Mesodermal cell (in vitro differentiated cells): Measurements from ENCODE around the gene FGD3.

ENCODE experiments used
- H3K27ac ChIP-seq: 2 replicates; pipeline ENCODE4 v1.7.0; 2013; ENCODE audit warnings: mild to moderate bottlenecking, low read depth, low read length, moderate library complexity; ENCODE audit not compliant: severe bottlenecking
- H3K36me3 ChIP-seq: 2 replicates; pipeline ENCODE4 v1.7.1; 2013; ENCODE audit warnings: mild to moderate bottlenecking, low read length, moderate library complexity; ENCODE audit not compliant: control insufficient read depth, insufficient read depth
- H3K4me1 ChIP-seq: one replicate; pipeline ENCODE4 v1.7.1; 2013; ENCODE audit warnings: mild to moderate bottlenecking, low read length; ENCODE audit not compliant: insufficient read depth, control insufficient read depth, poor library complexity, severe bottlenecking
- H3K4me3 ChIP-seq: 2 replicates; pipeline ENCODE4 v1.7.0; 2013; ENCODE audit warnings: low read length, control low read depth, mild to moderate bottlenecking; ENCODE audit not compliant: insufficient read depth, poor library complexity, severe bottlenecking; ENCODE audit errors: extremely low read depth
- H3K9me3 ChIP-seq: 2 replicates; pipeline ENCODE4 v1.7.1; 2013; ENCODE audit warnings: mild to moderate bottlenecking, low read length, moderate library complexity; ENCODE audit not compliant: control insufficient read depth
- WGBS, 2 experiments: methylation state at CpG; one replicate each; pipeline ENCODE4 v1.1.5; 2013; ENCODE audit warnings: missing lambda C conversion rate in 2 of 2; ENCODE audit not compliant: insufficient coverage in 2 of 2; 5-methylcytosine and 5-hydroxymethylcytosine counted together

FGD3 gene

DNA sequence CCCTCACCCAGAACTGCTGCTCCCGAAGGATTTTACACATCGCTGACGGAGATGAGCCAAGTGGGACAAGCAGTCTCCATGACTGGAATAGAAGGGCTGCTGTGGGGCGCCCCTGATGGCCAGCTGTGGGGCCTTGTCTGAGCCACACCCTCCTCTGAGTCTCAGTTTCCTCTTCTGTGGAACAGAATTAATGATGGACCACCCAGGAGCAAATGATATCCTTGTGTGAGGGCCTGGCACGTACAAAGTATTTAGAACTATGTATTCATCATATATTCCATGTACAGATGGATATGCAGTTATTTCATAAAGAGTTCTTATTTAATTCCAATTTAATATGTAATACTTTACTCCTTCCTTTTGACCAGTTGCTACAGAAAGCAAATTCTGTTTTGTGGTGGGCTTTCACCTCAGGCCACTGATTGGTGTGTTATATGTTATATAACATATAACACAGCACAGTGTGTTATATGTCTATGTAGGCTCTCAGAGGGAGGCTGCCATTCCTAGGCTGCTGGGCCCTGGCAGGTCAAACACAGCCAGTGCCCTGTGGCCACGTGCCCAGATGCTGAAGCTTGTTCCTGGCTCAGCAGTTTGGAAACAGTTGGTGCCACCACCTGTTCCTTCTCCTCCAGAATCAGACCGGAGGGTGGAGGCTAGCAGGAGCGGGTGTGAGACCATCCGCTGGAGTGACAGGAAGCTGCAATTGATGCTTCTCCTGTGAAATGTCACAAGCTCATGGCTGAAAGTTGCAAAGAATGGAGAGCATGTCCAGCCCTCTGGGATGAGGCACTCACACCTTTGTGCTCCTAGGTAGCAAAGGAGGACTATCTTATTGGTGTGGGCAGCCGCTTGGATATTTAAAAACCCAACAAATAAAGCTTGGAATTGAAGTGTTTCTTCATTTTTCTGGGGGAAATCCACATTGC is 4.4 kb upstream of the FGD3 start:
- 90% methylated on average over 6 of the region's 10 CpGs for WGBS, 2 experiments
- Histone ChIP-seq H3K4me1 (no peaks in the 10 kb centered on the region), H3K36me3 (no peaks in the 10 kb centered on the region)

DNA sequence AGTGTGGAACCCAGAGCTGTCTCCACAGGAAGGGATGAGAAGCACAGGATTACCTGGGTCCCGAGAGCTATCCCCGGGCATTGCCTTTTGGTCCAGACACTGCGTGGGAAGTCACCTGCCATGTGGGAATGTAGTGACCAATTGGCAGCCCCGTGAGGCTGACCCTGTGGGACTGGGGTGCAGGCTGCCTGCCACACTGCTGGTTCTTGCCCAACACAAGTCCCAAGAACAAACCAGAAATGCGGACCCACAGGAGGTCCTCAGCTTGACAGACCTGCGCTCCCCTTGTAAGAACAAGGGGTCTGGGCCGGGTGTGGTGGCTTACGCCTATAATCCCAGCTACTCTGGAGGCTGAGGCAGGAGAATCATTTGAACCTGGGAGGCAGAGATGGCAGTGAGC is 2.4 kb upstream of the FGD3 start:
- H3K9me3 ChIP-seq, result no peaks in the 10 kb centered on the region
- WGBS, 2 experiments, result 76 to 90% methylated on average over 7 to 8 of the region's 8 CpGs
- no peaks in the 10 kb centered on the region for H3K4me1 ChIP-seq
- H3K4me3 ChIP-seq, result no peak overlapping the region
- H3K36me3 ChIP-seq, result no peaks in the 10 kb centered on the region
- no peak overlapping the region for H3K27ac ChIP-seq

More for the DNA sequence above, 4.4 kb upstream of the FGD3 start:
- H3K27ac ChIP-seq, result no peak overlapping the region
- H3K9me3 ChIP-seq, result no peaks in the 10 kb centered on the region
- no peak overlapping the region for H3K4me3 ChIP-seq

DNA sequence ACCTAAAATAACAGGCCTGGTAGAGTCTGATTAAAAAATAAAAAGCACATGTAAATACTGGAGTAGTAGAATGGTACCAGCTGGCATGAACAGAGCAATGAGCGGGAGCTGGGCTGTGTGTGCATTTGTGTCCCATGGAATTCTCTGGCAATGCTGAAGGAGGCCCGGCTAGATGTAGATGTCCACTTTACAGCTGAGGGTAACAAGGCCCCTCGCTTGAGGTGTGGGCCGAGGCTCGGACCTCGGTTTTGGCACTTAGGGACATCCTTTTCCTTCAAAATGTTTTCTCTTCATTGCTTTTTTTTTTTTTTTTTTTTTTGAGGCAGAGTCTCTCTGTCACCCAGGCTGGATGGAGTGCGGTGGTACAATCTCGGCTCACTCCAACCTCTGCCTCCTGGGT is 1.5 kb upstream of the FGD3 start:
- no peaks in the 10 kb centered on the region for H3K9me3 ChIP-seq
- H3K36me3 ChIP-seq, result no peaks in the 10 kb centered on the region
- H3K4me1 ChIP-seq, result no peaks in the 10 kb centered on the region
- WGBS, 2 experiments, result 96 to 100% methylated on average over 2 of the region's 8 CpGs
- H3K27ac ChIP-seq, result no peak overlapping the region
- no peak overlapping the region for H3K4me3 ChIP-seq

DNA sequence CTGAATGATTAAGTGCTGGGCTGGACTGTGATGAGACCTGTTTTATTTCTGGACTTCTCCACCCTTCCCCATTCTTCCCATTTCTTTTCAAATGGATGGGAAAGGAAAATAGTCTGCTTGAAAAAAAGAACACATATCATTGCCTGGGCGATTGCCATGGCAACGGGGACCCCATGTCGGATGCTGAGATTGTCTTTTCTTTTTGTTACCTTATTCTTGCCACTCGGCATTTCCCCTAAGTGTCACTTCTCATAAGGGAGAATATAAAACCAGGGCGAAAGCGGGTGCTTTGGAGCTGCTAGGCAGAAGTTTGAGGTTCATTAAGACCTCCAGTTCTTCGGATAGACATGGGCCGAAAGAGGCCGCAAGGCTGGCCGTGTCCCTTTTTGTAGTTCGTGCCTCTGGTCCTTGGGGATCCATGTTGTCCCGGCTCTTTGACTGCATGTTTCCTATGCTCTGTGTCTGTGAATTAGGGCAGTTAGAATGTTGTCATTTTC is 763 bp downstream of the FGD3 start:
- no peaks in the 10 kb centered on the region for H3K4me1 ChIP-seq
- H3K27ac ChIP-seq, result no peak overlapping the region
- no peaks in the 10 kb centered on the region for H3K36me3 ChIP-seq
- WGBS, 2 experiments, result 87 to 88% methylated on average over 10 to 12 of the region's 12 CpGs
- no peaks in the 10 kb centered on the region for H3K9me3 ChIP-seq
- no peak overlapping the region for H3K4me3 ChIP-seq

DNA sequence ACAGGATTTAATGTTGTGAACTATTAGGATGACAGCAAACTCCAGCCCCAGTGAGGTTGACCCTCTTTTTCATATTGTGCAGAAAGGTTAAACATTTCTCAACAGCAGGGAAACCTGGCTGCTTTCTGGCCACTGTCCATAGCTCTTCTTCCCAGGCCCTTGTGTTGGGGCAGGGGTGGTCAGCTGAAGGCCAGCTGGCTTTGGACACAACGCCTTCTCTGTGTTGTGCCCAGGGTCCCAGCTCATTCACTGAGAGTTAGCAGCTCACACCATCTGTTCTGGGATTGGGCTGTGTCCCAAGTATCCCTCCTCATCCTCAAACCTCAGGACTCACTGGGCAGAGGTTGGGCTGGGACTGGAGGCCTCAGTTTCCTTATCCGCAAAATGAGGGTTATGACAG is 1.3 kb downstream of the FGD3 start:
- WGBS, 2 experiments, result 100% methylated on average over 1 of the region's 2 CpGs; no CpG with 5 or more reads in 1 of the 2 experiments
- Histone ChIP-seq H3K27ac (no peak overlapping the region), H3K9me3 (no peaks in the 10 kb centered on the region), H3K36me3 (no peaks in the 10 kb centered on the region), H3K4me1 (no peaks in the 10 kb centered on the region), H3K4me3 (no peak overlapping the region)

DNA sequence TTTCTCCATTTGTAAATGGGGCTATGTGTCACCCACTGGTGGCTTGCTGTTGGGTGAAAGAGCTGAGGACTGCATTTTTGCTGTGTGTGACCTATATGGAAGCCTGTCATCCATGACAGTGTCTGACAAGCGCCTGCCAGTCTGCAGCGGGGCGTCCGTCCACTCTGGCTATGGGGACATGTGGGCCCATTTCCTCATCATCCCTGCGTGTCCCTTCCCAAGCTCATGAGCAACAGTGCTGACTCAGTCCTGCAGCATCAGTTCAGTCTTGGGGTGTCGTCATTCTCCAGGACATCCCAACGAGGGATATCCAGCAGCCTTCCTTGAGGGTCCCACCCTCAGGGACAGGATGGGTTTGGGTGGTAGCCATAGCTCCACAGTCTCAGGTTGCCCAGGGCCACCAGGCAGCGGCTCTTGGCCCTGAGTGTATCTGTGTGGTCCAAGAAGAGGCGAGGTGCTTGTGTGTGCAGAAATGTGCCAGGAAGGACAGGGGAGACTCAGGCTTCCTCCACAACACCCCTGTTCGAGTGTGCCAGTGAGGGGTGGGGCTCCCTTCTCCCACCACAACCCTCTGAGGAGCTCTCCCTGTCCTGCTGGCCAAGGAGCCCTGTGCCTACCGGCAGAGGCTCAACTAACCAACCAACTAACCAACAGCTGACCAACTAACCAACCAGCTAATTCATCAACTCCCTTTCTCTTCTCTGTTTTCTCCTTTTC is 2.1 kb downstream of the FGD3 start:
- Histone ChIP-seq H3K4me3 (no peak overlapping the region), H3K36me3 (no peaks in the 10 kb centered on the region), H3K4me1 (no peaks in the 10 kb centered on the region), H3K9me3 (no peaks in the 10 kb centered on the region), H3K27ac (no peak overlapping the region)
- WGBS, 2 experiments, result 94 to 96% methylated on average over 7 to 9 of the region's 11 CpGs

DNA sequence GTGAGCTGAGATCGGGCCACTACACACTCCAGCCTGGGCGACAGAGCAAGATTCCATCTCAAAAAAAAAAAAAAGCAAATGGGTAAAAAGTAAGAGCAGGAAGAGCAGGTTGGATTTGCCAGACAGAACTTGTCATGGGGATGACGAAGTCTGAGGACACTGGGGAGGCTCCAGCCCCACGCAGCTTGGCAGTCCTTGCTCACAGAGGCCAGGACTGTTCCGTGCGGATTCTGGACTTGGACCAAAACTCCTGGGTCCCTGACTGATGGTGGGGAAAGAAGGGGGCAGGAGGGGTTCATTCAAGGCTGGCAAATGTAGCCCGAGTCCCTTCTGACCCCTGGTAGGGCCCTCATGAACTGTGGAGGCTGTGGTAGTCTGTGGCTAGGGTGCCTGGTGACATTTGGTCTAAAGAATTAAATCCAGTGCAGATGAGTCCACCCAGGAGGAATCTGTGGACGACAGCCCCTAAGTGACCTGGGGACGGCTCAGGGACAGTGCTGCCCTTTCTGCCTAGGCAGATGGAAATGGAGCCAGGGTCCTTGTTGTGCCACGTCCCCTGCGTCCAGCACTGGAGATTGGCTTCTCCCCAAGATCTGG is 3.1 kb downstream of the FGD3 start:
- no peak overlapping the region for H3K27ac ChIP-seq
- H3K4me3 ChIP-seq, result no peak overlapping the region
- no peaks in the 10 kb centered on the region for H3K36me3 ChIP-seq
- no peaks in the 10 kb centered on the region for H3K4me1 ChIP-seq
- no peaks in the 10 kb centered on the region for H3K9me3 ChIP-seq
- 88 to 94% methylated on average over 9 to 11 of the region's 11 CpGs for WGBS, 2 experiments

DNA sequence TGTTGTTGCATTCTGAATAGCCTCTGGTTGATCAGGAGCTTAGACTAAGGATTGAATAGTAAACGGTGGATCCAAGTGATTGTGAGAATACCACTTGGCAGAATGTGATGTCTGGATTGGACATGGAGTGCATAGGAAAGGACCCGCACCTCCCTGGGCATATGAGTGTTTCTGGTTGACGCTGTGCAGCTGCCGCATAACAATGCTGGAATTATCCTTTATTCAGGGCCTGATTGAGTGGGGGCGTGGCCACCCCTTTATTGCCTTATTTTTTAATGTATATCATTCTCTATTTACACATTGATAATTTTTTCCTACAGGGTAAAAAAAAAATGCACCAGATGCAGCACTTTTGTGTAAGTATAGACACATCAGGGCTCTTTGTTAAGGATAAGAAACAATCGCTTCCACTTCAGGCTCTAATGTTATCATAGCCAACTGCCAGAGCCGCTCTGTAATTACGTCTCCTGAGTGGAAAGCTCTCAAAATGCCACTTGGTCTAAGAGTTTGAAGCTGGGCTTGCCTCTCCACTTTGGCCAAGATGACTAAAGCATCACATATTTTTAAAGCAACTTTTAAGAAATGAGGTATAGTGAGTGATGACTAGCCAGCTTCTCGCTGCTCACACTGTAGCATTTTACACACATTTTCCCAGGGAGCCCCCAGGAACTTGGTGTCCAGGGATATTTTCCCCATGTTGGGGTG is 5.7 kb downstream of the FGD3 start:
- no peaks in the 10 kb centered on the region for H3K36me3 ChIP-seq
- no peaks in the 10 kb centered on the region for H3K4me1 ChIP-seq
- no peak overlapping the region for H3K4me3 ChIP-seq
- no peaks in the 10 kb centered on the region for H3K9me3 ChIP-seq
- H3K27ac ChIP-seq, result no peak overlapping the region
- 82 to 95% methylated on average over 4 to 7 of the region's 9 CpGs for WGBS, 2 experiments

DNA sequence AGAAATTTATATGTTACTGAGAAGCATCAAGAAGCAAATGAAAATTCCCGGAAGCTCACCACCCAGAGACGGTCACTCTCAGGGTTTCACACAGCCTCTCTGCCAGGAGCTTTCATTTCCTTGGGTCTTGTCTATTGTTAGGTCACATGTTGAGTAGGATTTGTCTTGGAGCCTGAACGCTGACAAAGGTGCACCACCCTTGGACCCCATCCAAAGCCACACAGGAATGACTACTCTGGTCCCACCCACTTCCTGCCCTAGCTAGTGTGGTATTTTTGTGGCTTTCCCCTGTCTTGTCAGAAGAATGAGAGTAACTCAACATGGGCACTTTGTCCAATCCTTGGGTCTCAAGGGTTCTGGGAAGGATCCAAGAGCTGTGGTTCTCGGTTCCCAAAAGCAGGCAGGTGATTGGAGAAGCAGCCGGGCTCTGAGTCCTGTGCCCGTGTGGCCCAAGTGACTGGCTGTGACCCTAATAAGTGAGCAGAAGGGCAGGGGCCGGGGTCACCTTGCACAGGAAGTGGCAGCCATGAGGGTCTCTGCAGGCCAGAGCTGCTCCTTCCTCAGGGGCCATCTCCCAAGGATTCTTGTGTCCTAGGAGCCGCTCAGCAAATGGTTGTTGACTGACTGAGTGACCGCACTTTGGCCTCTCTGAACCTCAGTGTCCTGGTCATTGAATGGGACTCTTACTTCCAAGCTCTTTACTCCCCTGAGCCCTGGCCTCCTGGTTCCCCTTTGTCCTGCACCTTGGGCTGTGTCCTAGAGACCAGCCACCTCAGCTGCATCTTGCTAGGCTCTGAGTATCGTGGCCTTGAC is 6.9 kb downstream of the FGD3 start:
- no peak overlapping the region for H3K27ac ChIP-seq
- WGBS, 2 experiments, result 84 to 87% methylated on average over 9 of the region's 10 CpGs

More for the DNA sequence above, 6.9 kb downstream of the FGD3 start:
- Histone ChIP-seq H3K4me1 (no peaks in the 10 kb centered on the region), H3K9me3 (no peaks in the 10 kb centered on the region), H3K36me3 (no peaks in the 10 kb centered on the region), H3K4me3 (no peak overlapping the region)
